ENCODE results near the gene NR5A1.

The NR5A1 gene

DNA sequence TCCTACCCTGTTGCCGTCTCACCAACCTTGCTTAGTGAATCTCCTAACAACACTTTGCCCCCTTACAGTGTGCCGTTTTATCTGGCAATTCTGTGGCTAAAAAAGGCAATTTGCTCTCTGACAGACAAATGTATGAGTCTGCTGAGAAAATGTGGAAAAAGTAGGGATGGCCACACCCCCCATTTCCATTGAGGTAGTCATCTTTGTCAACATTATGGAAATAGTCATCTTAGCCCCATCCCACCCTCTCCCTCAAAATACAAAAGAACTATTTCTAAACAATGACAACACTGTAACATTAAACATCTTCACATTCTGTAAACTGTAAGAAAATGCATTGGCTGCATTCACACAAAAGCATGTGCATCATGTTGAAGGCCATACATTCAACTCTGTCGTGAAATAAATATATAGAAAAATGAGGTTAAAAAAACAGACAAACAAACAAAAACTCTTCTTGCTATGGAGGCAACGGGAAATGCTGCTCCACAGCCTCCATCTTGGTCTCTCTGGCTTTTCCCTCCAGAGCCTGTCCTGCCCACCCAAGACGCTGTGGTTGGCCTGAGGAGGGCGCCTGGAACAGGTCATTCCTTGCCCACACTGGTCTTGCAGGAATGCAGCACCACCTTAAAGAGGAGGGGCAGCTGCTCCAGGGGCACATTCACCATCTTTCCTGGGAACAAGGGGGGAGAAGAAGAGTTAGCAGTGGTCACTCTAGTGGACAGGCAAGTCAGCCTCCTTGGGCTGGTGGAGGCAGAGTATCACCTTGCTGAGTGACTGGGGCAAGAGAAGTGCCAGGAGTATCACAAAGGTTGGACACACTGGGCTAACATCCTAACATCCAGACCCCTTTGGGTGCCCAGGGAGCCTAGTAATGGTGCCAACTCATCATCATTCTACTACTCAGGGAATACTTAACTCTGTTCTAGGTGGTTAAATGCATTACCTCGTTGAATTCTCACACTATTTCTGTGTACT, 15.2 kb upstream of the NR5A1 start:
- Mint-ChIP-seq H3K4me1 (no peaks in the 10 kb centered on the region), H3K9me3 (no peaks in the 10 kb centered on the region), H3K4me3 (no peak overlapping the region), H3K36me3 (no peaks in the 10 kb centered on the region), H3K27me3 (no peaks in the 10 kb centered on the region), H3K27ac (no peak overlapping the region)
- no peak for ATAC-seq

DNA sequence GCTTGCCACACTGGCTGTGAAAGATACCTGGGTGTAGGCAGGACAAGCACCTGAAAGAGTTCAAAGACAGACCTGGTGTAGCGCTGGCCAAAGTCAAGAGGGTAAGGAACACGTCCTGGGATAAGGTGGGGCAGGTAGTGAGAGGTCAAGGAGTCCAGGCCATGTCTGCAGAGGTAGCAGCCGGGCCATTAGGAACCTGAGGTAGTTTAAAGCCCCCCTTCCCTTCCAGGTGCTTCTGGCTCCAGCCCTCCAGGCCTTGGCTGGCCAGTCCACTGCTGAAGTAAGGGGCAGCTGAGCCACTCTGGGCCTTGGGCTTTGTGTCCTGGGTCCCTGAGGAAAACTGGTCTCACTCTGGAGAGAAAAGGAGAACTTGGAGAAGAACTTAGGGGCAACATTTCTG, 13.9 kb upstream of the NR5A1 start:
- Mint-ChIP-seq H3K27me3 (no peaks in the 10 kb centered on the region), H3K36me3 (no peaks in the 10 kb centered on the region)

DNA sequence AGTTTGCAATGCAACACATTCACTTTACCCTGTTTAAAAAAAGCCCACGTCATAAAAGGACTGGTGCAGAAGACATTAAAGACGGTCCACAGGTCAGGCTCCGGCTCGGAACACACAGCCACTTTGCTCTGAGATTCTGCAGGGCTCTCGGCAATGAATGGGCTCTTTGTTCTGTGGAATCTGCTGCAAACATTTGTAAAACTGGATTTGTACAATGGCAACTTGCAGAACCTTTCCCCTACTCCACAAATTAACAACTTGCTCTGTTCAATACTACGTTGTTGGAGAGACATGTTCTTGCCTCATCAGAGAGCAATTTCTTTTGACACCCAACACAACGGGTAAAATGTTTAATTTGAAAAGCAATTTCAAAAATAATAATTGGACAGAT, 13.0 kb upstream of the NR5A1 start:
- H3K27ac Mint-ChIP-seq: no peak overlapping the region
- H3K36me3 Mint-ChIP-seq: no peaks in the 10 kb centered on the region
- H3K4me3 Mint-ChIP-seq: no peak overlapping the region
- no peak for ATAC-seq
- no peaks in the 10 kb centered on the region for H3K27me3 Mint-ChIP-seq
- no peaks in the 10 kb centered on the region for H3K4me1 Mint-ChIP-seq
- no peaks in the 10 kb centered on the region for H3K9me3 Mint-ChIP-seq

More for the DNA sequence above, 13.9 kb upstream of the NR5A1 start:
- ATAC-seq: no peak
- no peaks in the 10 kb centered on the region for H3K4me1 Mint-ChIP-seq
- H3K27ac Mint-ChIP-seq: no peak overlapping the region
- H3K9me3 Mint-ChIP-seq: no peaks in the 10 kb centered on the region
- no peak overlapping the region for H3K4me3 Mint-ChIP-seq

DNA sequence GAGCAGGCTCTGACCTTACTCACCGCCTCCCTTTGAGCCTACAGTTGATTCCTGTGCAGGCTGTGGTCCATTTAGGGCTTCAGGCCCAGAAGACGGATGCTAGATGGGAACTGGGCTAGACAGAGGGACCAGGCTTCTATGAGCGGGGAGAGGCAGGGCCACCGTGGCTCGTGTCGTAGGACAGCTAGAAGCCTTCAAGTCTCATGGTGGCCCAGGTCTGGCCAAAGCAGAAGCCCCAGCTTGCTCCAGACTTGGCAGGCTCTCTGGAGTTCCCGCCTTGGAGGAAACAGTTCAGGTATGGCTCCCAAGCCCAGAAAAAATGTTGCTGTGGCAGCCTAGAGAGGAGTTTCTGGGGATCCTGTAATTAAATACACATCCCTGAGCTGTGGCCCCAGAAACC, 10.9 kb upstream of the NR5A1 start:
- Mint-ChIP-seq H3K4me3 (no peak overlapping the region), H3K4me1 (no peaks in the 10 kb centered on the region), H3K36me3 (no peaks in the 10 kb centered on the region), H3K27me3 (no peaks in the 10 kb centered on the region), H3K9me3 (no peaks in the 10 kb centered on the region), H3K27ac (no peak overlapping the region)
- ATAC-seq: no peak

DNA sequence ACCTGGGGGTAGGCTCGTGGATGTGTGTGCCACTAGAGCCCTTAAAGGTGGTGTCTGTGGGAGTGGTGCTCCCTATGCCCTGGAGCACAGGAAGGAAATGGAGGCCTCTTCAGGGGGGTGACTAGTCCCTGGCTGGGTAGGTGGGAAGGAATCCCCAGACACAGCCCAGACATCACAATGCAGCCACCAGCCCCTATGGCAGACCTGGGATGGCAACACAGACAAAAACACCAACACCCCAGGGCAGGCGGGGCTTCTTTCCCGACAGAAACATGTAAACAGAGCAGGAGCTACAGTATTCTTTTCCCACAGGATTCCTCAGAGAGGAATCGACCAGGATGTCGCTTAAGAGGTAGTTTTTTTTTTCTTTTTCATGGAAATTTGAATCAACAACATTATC, 10.4 kb upstream of the NR5A1 start:
- Mint-ChIP-seq H3K4me1 (no peaks in the 10 kb centered on the region), H3K27me3 (no peaks in the 10 kb centered on the region), H3K4me3 (no peak overlapping the region), H3K36me3 (no peaks in the 10 kb centered on the region), H3K9me3 (no peaks in the 10 kb centered on the region), H3K27ac (no peak overlapping the region)
- ATAC-seq: no peak

DNA sequence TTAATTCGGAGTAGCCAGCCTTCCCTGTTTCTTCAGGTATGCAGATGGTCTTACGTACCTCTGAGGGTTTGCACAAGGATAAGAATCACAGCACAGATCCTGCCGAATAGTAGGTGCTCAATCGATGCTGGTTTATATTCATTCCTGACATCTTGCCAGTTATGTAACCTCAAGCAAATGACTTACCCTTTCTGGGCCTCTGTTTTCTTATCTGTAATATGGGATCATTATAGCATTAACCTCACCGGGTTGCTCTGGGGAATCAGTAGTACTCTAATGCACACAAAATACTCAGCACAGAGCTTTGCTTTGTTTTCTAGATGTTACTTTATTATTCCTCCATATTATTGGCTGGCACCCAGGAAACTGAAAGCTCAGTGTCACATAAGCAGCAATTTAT, 7.7 kb upstream of the NR5A1 start:
- Mint-ChIP-seq H3K9me3 (no peaks in the 10 kb centered on the region), H3K36me3 (no peaks in the 10 kb centered on the region), H3K27ac (no peak overlapping the region), H3K27me3 (peaks cover 18% of the 10 kb centered on the region), H3K4me3 (no peak overlapping the region), H3K4me1 (peaks cover 7% of the 10 kb centered on the region)
- ATAC-seq: no peak

DNA sequence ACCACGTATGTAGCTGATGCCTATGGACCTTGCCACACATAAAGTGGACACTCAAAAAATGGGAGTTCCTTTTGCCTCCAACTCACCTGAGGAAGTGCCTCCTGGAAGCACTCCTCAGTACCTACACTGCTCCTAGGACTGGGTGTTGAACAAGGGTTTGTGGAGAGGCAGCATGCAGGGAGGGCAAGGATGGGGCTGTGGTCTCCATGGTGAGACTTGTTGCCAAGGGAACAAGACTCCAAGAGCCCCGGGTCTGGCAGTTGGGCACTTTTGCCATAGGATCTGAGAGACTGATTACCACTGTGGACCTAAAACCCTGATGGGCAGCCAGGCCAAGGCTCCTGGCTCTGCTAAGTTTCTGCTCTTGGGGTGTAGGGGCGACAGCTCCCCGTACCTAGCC, 6.9 kb upstream of the NR5A1 start:
- H3K4me1 Mint-ChIP-seq: peaks cover 7% of the 10 kb centered on the region
- no peak overlapping the region for H3K4me3 Mint-ChIP-seq
- no peaks in the 10 kb centered on the region for H3K9me3 Mint-ChIP-seq
- no peaks in the 10 kb centered on the region for H3K36me3 Mint-ChIP-seq
- ATAC-seq: no peak
- no peak overlapping the region for H3K27ac Mint-ChIP-seq
- peaks cover 18% of the 10 kb centered on the region for H3K27me3 Mint-ChIP-seq

DNA sequence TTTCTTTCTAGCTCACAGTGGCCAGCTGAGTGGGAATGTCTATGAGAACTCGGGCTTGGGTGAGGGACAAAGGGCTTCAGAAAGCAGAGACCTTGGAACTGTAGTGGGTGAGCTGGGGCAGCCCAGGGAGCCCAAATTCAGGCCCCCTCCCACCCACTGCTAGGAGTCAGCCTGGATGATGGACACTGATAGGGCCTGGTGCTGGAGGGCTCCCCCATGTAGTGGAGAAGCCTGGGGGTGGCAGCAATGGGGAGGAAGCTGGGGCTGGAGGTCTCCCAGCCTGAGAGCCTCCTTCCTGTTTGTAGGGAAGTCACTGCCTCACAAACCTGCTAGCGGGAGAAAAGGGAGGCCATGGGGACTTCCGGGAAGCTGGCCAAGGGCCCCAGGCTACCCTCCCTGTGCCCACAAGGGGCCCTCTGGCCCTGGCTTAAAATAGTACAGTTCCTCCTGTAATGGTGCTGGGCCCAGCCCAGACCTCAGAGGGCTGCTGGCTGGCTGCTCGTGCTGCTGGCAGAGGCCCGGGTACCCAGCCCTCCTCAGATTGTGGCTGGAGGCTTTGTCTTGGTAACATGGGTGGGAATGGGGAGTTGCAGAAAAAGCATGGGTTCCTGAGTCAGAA, 6.3 kb upstream of the NR5A1 start:
- H3K4me1 Mint-ChIP-seq: peaks cover 7% of the 10 kb centered on the region
- peaks cover 18% of the 10 kb centered on the region for H3K27me3 Mint-ChIP-seq
- no peak for ATAC-seq
- H3K36me3 Mint-ChIP-seq: no peaks in the 10 kb centered on the region
- no peak overlapping the region for H3K27ac Mint-ChIP-seq
- H3K9me3 Mint-ChIP-seq: no peaks in the 10 kb centered on the region
- H3K4me3 Mint-ChIP-seq: no peak overlapping the region

DNA sequence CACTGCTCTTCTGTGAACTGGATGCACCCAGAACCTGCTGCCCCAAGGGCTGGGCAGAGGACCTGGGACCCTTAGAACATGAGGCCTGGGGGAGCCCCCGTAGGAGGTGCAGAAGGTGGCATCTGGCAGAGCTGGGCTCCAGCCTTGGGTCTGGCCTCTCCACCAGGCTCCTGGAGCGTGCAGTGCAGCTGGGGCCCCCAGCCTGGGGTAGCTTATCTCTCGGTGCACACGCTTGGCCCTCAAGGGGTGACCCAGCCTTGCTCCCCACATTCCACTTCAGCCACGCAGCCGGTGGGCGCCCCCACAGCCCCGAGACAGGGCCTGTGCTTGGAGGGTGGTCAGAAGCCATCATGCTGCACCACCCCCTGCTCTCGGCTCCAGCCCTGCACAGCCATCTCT, 5.6 kb upstream of the NR5A1 start:
- Mint-ChIP-seq H3K9me3 (no peaks in the 10 kb centered on the region), H3K27ac (no peak overlapping the region), H3K4me1 (peaks cover 7% of the 10 kb centered on the region), H3K36me3 (no peaks in the 10 kb centered on the region), H3K4me3 (no peak overlapping the region), H3K27me3 (peaks cover 18% of the 10 kb centered on the region)
- ATAC-seq: no peak

DNA sequence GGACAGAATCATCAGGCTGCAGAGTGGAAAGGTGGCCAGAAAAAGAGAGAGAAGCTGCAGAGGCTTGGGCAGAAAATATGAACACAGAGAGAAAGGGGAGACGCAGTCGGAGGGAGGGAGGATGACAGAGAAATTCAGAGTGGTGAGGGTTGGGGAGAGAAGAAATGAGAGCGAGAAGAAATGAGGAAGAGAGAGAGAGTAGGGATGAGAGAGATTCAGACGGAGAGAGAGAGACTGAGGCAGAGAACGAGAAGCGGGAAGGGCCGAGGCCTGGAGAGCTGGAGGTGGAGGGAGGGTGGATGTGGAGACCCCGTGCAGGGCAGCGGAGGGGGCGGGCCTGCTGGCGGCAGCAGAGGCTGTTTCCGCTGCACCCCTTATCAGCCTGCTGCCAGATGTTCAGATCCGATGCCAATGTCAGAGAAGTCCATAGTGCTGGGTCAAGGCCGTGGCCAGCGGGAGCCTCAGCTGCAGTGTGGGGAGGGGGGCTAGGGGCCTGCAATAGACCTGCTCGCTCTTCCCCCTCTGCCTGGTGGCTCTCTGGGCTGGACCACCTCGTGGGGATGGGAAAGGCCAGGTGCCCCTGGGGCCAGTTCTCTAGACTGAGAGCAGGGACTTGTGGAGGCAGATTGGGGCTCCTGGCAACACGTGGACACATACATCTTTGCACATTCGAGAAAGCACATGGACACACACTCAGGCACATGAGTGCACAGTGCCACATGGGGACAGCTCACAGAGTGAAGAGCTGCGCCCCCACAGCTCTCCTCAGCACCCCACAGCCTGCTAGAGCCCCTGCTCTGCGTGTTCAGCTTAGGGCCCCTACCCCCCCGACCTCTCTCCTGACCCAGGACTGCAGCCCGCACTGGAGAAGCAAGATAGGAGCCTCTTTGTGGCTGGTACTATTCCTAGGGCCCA, 4.9 kb upstream of the NR5A1 start:
- H3K27me3 Mint-ChIP-seq: peaks cover 25% of the 10 kb centered on the region
- no peaks in the 10 kb centered on the region for H3K36me3 Mint-ChIP-seq
- no peak overlapping the region for H3K4me3 Mint-ChIP-seq
- H3K4me1 Mint-ChIP-seq: peaks cover 7% of the 10 kb centered on the region
- ATAC-seq: peak; percentile 14
- no peak overlapping the region for H3K27ac Mint-ChIP-seq
- no peaks in the 10 kb centered on the region for H3K9me3 Mint-ChIP-seq

DNA sequence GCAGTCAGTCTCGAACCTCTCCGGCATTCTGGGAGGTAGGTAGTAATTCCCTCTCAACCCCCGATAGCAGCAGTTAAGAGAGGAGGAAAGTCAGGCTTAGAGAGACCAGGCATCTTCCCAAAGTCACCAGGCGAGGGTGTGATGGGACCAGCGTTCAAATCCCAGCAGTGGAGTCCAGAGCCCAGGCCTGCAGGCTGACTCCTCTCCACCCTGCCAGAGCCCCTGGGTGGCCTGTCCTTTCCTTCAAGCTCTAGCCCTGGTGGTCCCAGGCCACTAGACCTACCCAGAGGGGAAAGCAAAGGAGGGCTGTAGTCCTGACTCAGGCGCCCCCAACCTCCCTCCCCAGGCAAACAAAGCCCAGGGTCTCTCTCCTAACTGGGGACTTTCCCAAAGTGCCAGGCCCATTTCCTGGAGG, 4.2 kb upstream of the NR5A1 start:
- no peak overlapping the region for H3K27ac Mint-ChIP-seq
- no peaks in the 10 kb centered on the region for H3K36me3 Mint-ChIP-seq
- H3K9me3 Mint-ChIP-seq: no peaks in the 10 kb centered on the region
- H3K4me1 Mint-ChIP-seq: peaks cover 7% of the 10 kb centered on the region
- H3K27me3 Mint-ChIP-seq: peaks cover 32% of the 10 kb centered on the region
- peak; percentile 17 for ATAC-seq
- H3K4me3 Mint-ChIP-seq: no peak overlapping the region

DNA sequence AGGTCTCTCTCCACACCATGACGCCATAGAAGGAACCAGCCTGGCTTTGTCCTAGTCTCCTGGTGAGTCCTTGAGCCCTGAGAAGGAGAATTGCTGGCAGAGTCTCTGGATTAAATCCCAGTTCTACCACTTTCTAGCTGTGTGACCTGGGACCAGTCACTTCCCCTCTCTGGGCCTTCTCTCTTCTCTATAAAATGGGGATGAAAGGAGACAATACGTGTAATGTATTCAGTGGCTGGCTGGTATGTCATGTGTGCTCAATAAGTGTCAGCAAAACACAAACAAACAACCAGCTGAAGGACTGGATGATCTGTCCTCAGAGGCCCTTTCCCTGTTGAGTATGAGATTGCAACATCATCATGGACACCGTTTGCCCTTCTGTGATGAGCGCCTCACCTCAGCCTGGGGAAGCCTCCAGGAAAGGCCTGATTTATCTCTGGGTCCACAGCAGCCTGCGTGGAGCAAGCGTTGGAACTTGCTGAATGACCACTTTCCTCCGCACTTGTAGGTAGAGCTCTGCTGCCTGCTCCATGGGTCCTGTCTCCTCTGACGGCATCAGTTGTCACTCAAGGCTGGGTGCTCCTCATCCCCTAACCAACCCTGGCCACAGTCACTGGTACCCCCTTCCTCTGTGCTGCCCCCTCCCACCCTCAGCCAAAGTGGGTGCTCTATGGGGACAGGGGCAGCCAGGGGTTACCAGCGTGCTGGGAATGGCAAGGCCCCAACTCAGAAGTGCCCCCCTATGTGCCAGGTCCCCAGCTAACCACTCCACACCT, 3.6 kb upstream of the NR5A1 start:
- peaks cover 7% of the 10 kb centered on the region for H3K4me1 Mint-ChIP-seq
- H3K27me3 Mint-ChIP-seq: peaks cover 38% of the 10 kb centered on the region
- no peak overlapping the region for H3K4me3 Mint-ChIP-seq
- no peaks in the 10 kb centered on the region for H3K9me3 Mint-ChIP-seq
- ATAC-seq: no peak
- H3K36me3 Mint-ChIP-seq: no peaks in the 10 kb centered on the region
- no peak overlapping the region for H3K27ac Mint-ChIP-seq

DNA sequence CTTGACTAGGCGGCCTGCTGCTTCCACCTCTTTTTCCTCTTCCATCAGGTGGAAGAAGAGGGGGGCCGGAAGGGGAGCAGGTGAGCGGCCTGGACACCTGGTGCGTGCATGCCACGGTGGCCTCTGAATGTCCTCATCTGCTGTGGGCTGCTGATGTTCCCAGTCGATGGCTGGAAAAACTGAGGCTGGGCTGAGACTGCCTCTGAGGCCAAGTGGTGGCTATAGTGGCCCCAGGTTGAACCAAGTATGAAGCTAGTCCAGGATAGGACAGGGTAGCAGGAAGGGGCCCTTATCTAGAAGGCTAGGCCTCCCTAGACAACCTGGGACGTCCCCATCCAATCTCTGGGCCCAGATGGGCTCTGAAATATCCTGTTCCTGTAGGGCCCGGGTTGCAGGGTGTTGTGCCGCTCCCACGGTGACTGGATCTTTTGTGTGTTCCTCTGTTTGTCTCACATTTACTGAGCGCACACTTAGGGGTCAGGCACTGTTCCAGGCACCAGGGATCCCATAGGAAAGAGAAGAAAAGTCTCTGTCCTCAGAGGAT, 753 bp upstream of the NR5A1 start:
- Mint-ChIP-seq H3K9me3 (no peaks in the 10 kb centered on the region), H3K36me3 (peaks cover 7% of the 10 kb centered on the region), H3K4me3 (no peak overlapping the region), H3K4me1 (peaks cover 15% of the 10 kb centered on the region), H3K27ac (no peak overlapping the region), H3K27me3 (peaks cover 63% of the 10 kb centered on the region)
- no peak for ATAC-seq

DNA sequence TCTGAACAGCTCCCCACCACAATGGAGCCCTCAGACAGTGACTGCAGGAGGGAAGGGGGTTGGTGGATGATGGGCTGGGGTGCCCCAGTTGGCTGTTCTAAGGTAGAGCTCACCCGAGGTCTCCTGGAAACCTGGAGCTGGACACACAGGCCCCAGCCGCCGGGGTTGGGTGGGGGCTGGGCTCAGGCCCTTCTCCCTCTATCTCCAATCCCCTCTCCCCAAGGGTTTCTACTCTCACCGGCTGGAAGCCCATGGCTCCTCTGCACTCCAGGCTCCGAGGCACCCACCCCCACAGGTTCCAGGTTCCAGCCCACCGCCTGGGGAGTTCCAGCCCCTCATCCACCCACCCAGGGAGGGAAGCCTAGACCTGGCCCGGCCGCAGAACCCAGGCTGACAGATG, 766 bp downstream of the NR5A1 start:
- Mint-ChIP-seq H3K9me3 (no peaks in the 10 kb centered on the region), H3K36me3 (peaks cover 7% of the 10 kb centered on the region), H3K27me3 (peaks cover 68% of the 10 kb centered on the region), H3K27ac (no peak overlapping the region), H3K4me3 (no peak overlapping the region), H3K4me1 (peaks cover 8% of the 10 kb centered on the region)
- no peak for ATAC-seq
